ENCODE results near the gene KLF13.

DNA sequence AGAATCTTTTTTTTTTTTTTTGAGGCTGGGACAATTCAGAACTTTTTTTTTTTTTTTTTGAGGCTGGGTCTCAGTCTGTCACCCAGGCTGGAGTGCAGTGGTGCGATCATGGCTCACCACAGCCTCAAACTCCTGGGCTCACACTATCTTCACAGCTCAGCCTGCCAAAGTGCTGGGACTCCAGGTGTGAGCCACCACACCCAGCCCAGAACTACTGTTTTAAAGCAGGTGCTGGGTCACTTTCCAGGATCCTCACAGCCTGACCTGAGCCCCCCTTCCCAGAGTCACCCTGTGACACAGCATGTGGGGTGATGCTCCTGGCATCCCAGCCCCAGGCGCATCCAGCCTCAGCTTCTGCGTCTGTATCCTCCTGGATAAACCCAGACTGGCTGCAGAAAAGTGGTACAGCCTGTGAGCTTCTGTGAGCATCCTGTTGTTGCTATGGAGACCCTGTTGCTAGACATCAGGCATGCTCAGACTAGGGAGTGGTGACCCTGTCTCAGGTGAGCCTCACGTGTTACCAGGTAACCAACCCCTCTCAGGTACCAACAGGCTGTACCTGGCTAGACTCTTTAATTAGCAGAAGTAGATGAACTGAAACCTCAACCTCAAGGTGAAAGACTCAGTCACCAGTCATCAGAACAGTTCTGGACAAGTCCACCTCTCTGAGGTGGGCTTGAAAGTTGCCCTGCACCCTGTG is 15.0 kb downstream of the KLF13 start:
- TF ChIP-seq FOXM1 (IDR thresholded peaks at IDR 0.05; ENCODE audit: borderline replicate concordance): no peak
- TF ChIP-seq ZNF384 (IDR thresholded peaks at IDR 0.05): no peak
- no peak for TF ChIP-seq SP1 (IDR thresholded peaks at IDR 0.05)
- no peak for TF ChIP-seq TARDBP (IDR thresholded peaks at IDR 0.05)
- TF ChIP-seq SUZ12 (IDR thresholded peaks at IDR 0.05): no peak
- TF ChIP-seq FOXA1 (IDR thresholded peaks at IDR 0.05): no peak
- TF ChIP-seq HDGF (IDR thresholded peaks at IDR 0.05; ENCODE audit: borderline replicate concordance): no peak
- no peak for TF ChIP-seq NFRKB (IDR thresholded peaks at IDR 0.05)
